Activated CD8-positive, alpha-beta T cell treated with anti-CD3 and anti-CD28 coated beads, Interleukin-2, amount 10 ng/mL, durations not matched to agents 7 days and 5 days (primary cell): ENCODE results near the gene COL2A1. TPM values are rescaled to one million over a fixed set of nuclear protein-coding genes. Genes with fewer than 3 reads are reported as not detected.

ENCODE experiments used
- ATAC-seq: fragments of 150-1000 bp; cut with Tn5 transposase; one replicate; pipeline ENCODE4 v1.10.0; 2021; ENCODE audit warnings: moderate library complexity
- CTCF ChIA-PET: fragments of 350-600 bp; sonication (Branson Sonifier 250); formaldehyde crosslinking; loops from one replicate; lab custom pipeline; 2021; ENCODE audit warnings: antibody characterized with exemption; lab: Charles Lee
- POLR2A ChIA-PET: fragments of 350-600 bp; sonication (Branson Sonifier 250); formaldehyde crosslinking; loops from one replicate; lab custom pipeline; 2021; ENCODE audit warnings: antibody characterized with exemption; lab: Charles Lee
- DNase-seq: peaks from one replicate; pipeline ENCODE4 v3.0.0-alpha.2; 2020
- H3K27ac Mint-ChIP-seq: one replicate; pipeline ENCODE4 v1.8.0; 2021; ENCODE audit warnings: mild to moderate bottlenecking, mixed read lengths
- H3K27me3 Mint-ChIP-seq: one replicate; pipeline ENCODE4 v1.8.0; 2021; ENCODE audit warnings: low read depth, mixed read lengths
- H3K36me3 Mint-ChIP-seq: one replicate; pipeline ENCODE4 v1.8.0; 2021; ENCODE audit warnings: low read depth, mixed read lengths
- H3K4me1 Mint-ChIP-seq: one replicate; pipeline ENCODE4 v1.8.0; 2021; ENCODE audit warnings: low read depth, mixed read lengths
- H3K4me3 Mint-ChIP-seq: one replicate; pipeline ENCODE4 v1.8.0; 2021; ENCODE audit warnings: mild to moderate bottlenecking, mixed read lengths
- H3K9me3 Mint-ChIP-seq: one replicate; pipeline ENCODE4 v1.8.0; 2022; ENCODE audit warnings: mixed read lengths; ENCODE audit not compliant: insufficient read depth
- total RNA-seq, 2 experiments: library from RNA; stranded (reverse); gene quantifications; one replicate each; pipeline ENCODE4 v1.2.3, GENCODE V29; 2021

The COL2A1 gene
- total RNA-seq, 2 experiments from 2014 or later: not detected

DNA sequence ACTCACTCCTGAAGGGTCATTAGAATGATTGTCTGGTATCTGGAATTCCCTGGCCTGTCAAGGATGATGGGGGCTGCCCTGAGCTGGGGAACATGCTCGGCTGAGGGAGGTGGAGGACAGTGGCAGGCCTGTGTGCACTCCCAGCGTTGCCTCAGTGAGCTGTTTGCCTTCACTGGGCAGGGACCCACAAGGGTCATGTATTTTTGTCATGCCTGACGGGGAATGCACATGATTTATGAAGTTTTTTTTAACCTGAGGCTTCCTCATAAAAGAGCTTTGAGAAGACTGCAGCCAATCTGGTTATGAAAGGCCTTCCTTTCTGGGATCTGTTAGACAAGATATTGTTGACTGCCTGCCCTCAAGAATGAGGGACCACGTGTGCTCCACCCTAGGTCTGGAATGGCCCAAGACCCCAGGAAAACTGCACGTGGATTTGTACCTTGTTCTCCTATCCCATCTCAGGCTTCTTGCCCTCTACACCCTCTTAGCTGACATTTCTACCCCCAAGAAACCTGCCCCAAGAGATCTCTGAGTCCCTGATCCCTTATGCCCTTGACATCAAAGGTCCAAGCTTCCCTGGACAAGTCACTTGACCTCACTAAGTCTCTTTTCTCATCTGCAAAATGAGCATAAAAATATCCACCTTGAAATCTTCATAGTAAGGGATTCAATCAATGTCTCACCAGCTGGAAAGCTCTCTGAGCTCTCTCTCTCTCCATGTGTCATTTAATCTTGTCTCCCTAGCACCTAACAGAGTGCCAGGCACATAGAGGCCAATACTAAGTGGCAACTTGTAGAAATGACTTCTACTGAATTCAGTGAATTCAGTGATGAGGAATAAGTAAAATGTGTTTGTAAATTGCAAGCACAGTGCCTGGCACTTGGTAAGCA, 24.5 kb upstream of the COL2A1 start:
- Mint-ChIP-seq H3K4me3 (no peak overlapping the region), H3K9me3 (no peaks in the 10 kb centered on the region), H3K4me1 (peaks cover 19% of the 10 kb centered on the region), H3K27ac (no peak overlapping the region), H3K36me3 (no peaks in the 10 kb centered on the region), H3K27me3 (peaks cover 17% of the 10 kb centered on the region)
- ChIA-PET CTCF (interaction anchor here (0.8 to 0.9 kb wide), 2 partner anchors 65 to 80 kb away, joined by 3 read pairs; partner anchors contain the start of gene TMEM106C), POLR2A (no interaction called here)
- ATAC-seq (no peak), DNase-seq (no peak)

DNA sequence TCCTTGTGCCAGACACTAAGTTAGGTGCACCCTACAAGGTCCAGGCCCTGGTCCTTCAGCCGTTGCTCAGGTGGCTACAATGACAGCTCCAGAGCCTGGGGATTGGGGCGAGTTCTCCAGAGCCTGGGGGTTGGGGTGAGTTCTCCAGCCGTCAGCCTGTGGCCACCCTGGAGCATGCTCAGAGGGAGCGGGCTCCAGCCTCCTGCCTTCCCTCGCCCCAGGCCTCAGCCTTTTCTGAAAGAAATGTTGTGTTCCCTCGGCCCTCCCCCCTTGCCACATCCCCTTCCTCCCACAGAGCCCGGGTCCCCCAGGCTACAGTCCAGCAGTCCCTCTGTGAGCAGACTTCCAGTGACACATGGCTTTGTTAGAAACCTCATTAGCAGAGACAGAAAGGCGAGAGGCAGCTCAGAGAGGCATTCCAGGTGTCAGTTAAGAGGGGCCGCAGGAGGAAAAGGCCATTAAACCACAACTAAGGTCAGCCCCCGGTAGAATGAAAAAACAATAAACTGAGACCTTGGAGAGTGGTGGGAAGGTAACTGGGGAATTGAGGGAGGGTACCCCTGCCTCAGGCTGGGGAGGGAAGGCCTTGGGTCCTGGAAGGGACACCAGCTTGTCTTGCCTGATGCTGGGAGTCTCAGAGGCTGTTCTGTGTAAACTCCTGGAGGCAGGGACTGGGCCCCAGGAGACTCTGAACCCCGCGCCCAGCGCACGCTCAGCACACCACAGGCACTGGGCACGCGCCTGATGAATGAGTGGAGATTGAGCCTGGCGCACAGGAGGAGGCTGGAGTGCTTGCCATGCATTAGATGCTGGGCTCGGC, 23.1 kb upstream of the COL2A1 start:
- Mint-ChIP-seq H3K27ac (no peak overlapping the region), H3K9me3 (no peaks in the 10 kb centered on the region), H3K4me1 (peaks cover 19% of the 10 kb centered on the region), H3K4me3 (no peak overlapping the region), H3K27me3 (peaks cover 21% of the 10 kb centered on the region), H3K36me3 (no peaks in the 10 kb centered on the region)
- POLR2A ChIA-PET: no interaction called here
- ATAC-seq (no peak), DNase-seq (no peak)
- CTCF ChIA-PET: interaction anchor here (0.9 to 1.1 kb wide), 3 partner anchors 13 to 79 kb away, joined by 3 read pairs; partner anchors contain the start of gene TMEM106C

DNA sequence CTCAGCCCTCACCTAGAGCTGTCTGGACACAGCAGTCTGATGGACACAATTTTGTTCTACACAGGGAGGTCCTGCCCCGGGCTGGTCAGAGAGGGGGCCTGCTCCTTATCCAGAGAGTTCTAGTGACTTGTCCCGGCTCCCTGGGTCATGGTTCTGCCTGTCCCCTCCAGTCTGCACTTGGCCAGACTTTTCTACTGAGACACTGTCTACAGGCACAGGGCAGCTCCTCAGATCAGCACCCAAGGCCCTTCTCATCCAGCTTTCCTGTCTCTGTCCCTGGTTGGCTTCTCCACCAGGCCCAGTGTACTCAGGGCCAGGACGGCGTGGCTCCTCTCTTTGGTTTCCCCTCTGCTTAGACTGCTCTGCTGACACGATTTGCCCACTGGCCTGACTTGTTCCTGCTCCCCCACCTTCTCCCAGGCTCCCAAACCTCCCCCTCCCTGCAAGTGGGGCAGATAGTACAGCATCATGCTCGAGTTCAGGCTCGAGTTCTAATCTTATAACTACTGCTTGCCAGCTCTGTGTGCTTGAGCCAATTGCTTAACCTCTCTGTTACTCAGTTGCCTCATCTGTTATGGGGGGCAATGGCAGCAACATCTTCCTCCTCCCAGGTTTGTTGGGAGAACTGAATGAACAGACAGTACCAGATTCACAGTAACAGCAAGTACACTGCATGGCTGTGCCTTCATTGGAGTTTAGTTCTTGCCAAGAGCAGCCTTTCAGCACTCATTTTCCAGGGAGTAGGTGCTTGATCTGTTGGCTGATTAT, 22.0 kb upstream of the COL2A1 start:
- H3K36me3 Mint-ChIP-seq: no peaks in the 10 kb centered on the region
- CTCF ChIA-PET: interaction anchor here (1.0 to 1.1 kb wide), 2 partner anchors 12 to 63 kb away, joined by 3 read pairs; partner anchors contain the start of gene TMEM106C
- H3K27me3 Mint-ChIP-seq: peaks cover 25% of the 10 kb centered on the region
- DNase-seq (no peak), ATAC-seq (no peak)
- POLR2A ChIA-PET: no interaction called here
- no peak overlapping the region for H3K27ac Mint-ChIP-seq
- peaks cover 19% of the 10 kb centered on the region for H3K4me1 Mint-ChIP-seq
- H3K9me3 Mint-ChIP-seq: no peaks in the 10 kb centered on the region
- no peak overlapping the region for H3K4me3 Mint-ChIP-seq

DNA sequence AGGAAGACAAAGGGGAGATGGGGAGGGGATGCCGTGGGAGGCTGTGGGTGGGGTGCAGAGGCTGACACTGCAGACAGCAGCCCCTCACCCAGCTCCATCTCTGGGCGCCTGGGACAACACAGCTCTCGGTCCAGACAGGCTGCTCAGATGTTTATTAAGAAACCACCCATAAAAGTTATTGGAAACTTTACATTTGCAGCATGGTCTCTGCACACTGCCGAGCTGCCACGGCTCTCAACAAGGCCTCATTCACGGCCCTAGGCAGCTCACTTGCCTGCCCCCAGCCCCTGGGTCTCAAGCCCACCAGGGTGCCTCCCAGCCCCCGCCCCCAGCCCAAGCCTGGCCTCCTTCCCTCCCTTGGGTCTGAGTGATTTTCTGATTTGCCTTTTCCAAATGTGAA, 21.0 kb upstream of the COL2A1 start:
- ChIA-PET CTCF (no interaction called here), POLR2A (no interaction called here)
- H3K27me3 Mint-ChIP-seq: peaks cover 27% of the 10 kb centered on the region
- H3K36me3 Mint-ChIP-seq: no peaks in the 10 kb centered on the region
- H3K4me3 Mint-ChIP-seq: no peak overlapping the region
- ATAC-seq (no peak), DNase-seq (no peak)
- no peak overlapping the region for H3K27ac Mint-ChIP-seq
- H3K4me1 Mint-ChIP-seq: peaks cover 19% of the 10 kb centered on the region
- no peaks in the 10 kb centered on the region for H3K9me3 Mint-ChIP-seq

DNA sequence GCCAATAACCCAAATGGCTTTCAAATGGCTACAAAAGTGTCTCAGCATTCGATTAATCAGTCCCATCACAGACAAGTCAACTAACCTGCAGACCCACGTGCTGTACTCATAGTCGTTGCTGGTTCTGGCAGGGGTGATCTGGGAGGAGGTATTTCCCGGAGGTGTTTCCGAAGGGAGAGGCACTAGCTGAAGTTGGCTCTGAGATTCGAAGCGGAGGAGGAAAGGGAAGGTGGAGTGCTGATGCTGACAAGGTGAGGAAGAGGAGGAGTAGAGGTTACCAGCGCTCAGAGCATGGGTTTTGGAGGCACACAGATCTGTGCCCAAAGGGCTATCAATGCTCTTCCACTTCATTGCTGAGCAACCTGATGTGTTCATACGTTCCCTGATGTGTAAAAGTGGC, 20.5 kb upstream of the COL2A1 start:
- ChIA-PET POLR2A (no interaction called here), CTCF (no interaction called here)
- no peaks in the 10 kb centered on the region for H3K9me3 Mint-ChIP-seq
- H3K4me1 Mint-ChIP-seq: peaks cover 19% of the 10 kb centered on the region
- DNase-seq (no peak), ATAC-seq (no peak)
- H3K27me3 Mint-ChIP-seq: peaks cover 25% of the 10 kb centered on the region
- H3K36me3 Mint-ChIP-seq: no peaks in the 10 kb centered on the region
- no peak overlapping the region for H3K4me3 Mint-ChIP-seq
- H3K27ac Mint-ChIP-seq: no peak overlapping the region

DNA sequence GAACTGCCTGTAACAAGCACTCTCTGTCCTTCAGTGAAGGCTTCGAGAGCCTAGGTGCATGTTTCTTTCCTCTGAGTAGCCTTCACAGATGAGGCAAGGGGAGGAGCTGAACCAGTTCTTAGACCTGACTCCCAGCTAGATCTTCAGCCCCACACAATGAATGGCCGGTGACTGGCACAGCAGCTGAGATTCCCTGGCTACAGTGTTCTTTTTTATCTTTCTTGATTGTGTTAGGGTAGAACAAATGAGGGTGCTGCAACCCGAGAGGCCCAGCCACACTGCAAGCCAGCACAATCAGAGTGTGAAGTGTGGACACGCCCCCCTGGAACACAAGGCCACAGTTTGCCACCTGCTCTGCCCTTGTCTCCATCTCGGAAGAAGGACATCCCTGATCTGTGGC, 19.1 kb upstream of the COL2A1 start:
- CTCF ChIA-PET: no interaction called here
- no peak for DNase-seq
- ATAC-seq: no peak
- no peaks in the 10 kb centered on the region for H3K36me3 Mint-ChIP-seq
- H3K9me3 Mint-ChIP-seq: no peaks in the 10 kb centered on the region
- H3K4me1 Mint-ChIP-seq: peaks cover 19% of the 10 kb centered on the region
- H3K4me3 Mint-ChIP-seq: no peak overlapping the region
- H3K27ac Mint-ChIP-seq: no peak overlapping the region
- peaks cover 31% of the 10 kb centered on the region for H3K27me3 Mint-ChIP-seq
- POLR2A ChIA-PET: interaction anchor here (0.7 kb wide), 1 partner anchor 133 kb away, joined by 5 read pairs; no protein-coding TSS in a partner anchor

DNA sequence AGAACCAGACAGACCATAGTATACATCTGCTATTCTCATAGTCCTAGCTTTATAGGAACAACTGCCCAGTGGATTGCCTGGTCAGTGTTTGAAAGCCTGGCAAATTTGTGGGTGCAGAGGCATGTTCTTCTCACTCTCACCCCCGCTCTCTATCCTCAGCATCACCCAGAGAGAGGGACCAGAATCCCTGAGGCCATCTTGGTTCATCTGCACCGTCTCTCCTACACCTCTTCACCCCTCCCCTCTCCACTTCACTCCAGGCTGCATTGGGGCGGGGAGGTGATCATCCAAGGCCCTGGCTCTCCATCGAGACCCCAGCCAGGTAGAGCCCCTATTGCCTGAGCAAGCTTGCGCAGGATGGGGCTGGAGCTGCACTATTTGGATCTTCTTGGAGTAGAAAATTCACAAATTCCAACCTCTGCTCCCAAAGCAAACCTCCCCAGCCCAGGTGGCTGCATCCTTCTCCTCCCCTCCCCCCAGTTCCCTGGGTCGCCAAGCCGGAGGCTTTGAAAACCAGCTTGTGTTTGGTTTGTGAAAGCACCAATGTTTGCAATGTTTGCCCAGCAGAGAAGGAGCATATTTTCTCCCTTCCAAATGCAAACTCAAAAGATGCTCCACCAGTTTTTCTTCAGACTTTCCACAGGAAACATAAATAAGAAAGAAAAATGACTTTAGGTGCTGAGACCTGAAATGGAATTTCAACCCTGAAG, 18.6 kb upstream of the COL2A1 start:
- Mint-ChIP-seq H3K9me3 (no peaks in the 10 kb centered on the region), H3K27ac (no peak overlapping the region), H3K4me3 (no peak overlapping the region), H3K36me3 (no peaks in the 10 kb centered on the region), H3K4me1 (peaks cover 19% of the 10 kb centered on the region), H3K27me3 (peaks cover 36% of the 10 kb centered on the region)
- ATAC-seq: no peak
- DNase-seq: no peak
- CTCF ChIA-PET: interaction anchor here (1.2 kb wide), 1 partner anchor 17 kb away, joined by 3 read pairs; no protein-coding TSS in a partner anchor
- POLR2A ChIA-PET: no interaction called here

DNA sequence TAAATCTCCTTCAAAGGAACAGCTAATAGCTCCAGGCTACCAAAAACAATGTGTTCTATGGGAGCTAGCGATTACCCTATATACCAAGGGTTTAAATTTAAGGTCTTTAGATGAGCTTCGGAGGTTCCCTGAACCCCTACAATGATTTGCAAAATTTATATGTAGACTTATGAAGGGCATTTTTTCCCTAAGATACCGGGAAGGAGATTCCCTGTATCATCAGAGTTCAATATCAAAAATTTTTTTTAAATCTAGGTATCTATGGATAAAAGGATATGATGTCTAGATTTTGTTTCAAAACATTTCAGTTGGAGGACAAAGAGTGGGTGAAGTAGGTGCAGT, 17.9 kb upstream of the COL2A1 start:
- no peak for ATAC-seq
- Mint-ChIP-seq H3K4me3 (no peak overlapping the region), H3K4me1 (peaks cover 15% of the 10 kb centered on the region), H3K36me3 (no peaks in the 10 kb centered on the region), H3K27me3 (peaks cover 39% of the 10 kb centered on the region), H3K27ac (no peak overlapping the region), H3K9me3 (no peaks in the 10 kb centered on the region)
- POLR2A ChIA-PET: no interaction called here
- DNase-seq: no peak
- CTCF ChIA-PET: interaction anchor here (1.2 kb wide), 1 partner anchor 16 kb away, joined by 3 read pairs; no protein-coding TSS in a partner anchor

DNA sequence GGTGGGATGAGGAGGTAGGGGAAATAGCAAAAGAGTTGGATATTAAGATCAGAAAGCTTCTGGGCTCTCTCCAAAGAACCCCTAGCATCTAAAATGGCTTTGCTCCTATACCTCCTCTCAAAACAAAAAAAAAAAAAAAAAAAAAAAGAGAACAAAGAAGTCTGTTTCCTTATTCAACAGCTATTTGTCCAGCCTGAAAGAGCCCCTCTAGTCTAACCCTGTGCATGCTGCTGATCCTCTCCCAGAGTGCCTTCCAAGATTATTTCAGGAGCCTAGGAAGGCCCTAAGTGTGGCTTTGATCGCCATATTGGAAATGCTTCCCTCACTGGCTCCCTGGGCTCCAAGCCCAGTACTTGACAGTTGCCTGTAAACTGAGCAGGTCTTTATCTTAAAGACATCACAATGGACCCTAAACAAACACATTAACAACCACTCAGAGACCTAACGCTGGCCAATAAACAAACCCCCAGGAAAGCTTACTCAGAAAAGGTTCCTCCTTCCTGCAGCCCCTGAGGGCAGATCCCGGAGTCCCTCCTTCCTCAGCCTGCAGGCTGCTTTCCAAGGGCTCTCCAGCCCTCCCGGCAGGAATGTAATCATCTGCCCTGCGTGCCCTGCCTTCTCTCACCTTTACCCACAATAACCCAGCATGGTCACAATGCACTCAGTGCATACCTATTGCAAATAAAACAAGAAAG, 17.4 kb upstream of the COL2A1 start:
- ATAC-seq: no peak
- DNase-seq: no peak
- Mint-ChIP-seq H3K4me3 (no peak overlapping the region), H3K27ac (no peak overlapping the region), H3K9me3 (no peaks in the 10 kb centered on the region), H3K4me1 (peaks cover 12% of the 10 kb centered on the region), H3K36me3 (no peaks in the 10 kb centered on the region), H3K27me3 (peaks cover 43% of the 10 kb centered on the region)
- ChIA-PET CTCF (interaction anchor here (1.2 kb wide), 1 partner anchor 16 kb away, joined by 3 read pairs; no protein-coding TSS in a partner anchor), POLR2A (no interaction called here)

DNA sequence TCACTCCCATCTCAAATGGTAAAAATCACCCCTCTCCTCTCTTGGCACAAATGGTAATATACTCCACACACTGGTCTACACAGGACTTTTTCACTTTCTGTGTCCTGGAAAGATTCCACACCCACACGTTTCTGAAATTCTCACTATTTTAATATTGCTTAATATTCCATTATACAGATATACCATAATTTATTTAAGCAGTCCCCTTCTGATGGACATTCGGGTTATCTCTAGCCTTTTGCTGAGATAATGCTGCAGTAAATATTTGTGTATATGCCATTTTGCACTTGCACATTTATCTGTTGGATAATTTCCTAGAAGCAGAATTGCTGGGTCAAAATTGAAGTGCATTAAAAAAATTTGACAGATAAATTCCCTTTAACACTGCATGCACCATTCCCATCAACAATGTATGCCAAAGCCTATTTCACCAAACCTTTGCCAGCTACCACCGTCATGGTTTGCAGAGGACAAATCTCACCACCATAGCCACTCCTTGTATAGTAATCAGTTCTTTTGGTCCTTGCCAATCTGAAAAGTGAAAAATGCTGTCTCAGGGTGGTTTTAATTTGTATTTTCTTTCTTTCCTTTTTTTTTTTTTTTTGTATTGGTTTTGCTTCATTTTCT, 15.5 kb upstream of the COL2A1 start:
- peaks cover 7% of the 10 kb centered on the region for H3K4me1 Mint-ChIP-seq
- H3K27ac Mint-ChIP-seq: no peak overlapping the region
- POLR2A ChIA-PET: no interaction called here
- CTCF ChIA-PET: no interaction called here
- ATAC-seq (no peak), DNase-seq (no peak)
- peaks cover 48% of the 10 kb centered on the region for H3K27me3 Mint-ChIP-seq
- H3K36me3 Mint-ChIP-seq: no peaks in the 10 kb centered on the region
- no peaks in the 10 kb centered on the region for H3K9me3 Mint-ChIP-seq
- no peak overlapping the region for H3K4me3 Mint-ChIP-seq
